B cell (primary cell): Measurements from ENCODE around the gene ESPL1. TPM values are rescaled to one million over a fixed set of nuclear protein-coding genes. Genes with fewer than 3 reads are reported as not detected.
A peak's percentile ranks its signal among the peaks of the same experiment; 100 is the strongest.

ENCODE experiments used
- ATAC-seq: fragments of 200-7000 bp; cut with Tn5 transposase; one replicate; pipeline ENCODE4 v1.10.0; 2021; ENCODE audit warnings: low read depth, mild to moderate bottlenecking, moderate number of reproducible peaks, moderate library complexity
- CTCF ChIA-PET: fragments of 350-600 bp; sonication (Branson Sonifier 250); formaldehyde crosslinking; loops from one replicate; lab custom pipeline; 2021; ENCODE audit warnings: antibody characterized with exemption, inconsistent platforms; lab: Charles Lee
- POLR2A ChIA-PET: fragments of 350-600 bp; sonication (Branson Sonifier 250); formaldehyde crosslinking; loops from one replicate; lab custom pipeline; 2021; ENCODE audit warnings: antibody characterized with exemption; lab: Charles Lee
- DNase-seq: peaks from one replicate; pipeline ENCODE4 v3.0.0; 2013
- H2AFZ ChIP-seq: 2 replicates; pipeline ENCODE4 v1.6.1; 2012; ENCODE audit warnings: mild to moderate bottlenecking, low read depth, low read length; ENCODE audit not compliant: insufficient read depth, poor library complexity, severe bottlenecking
- H3K27ac ChIP-seq, 2 donors: 1 replicate in 1 of 2; 2 replicates in 1 of 2; pipeline ENCODE4 v1.5.1; 2012 to 2013; ENCODE audit warnings: low read length in 2 of 2, mild to moderate bottlenecking in 2 of 2, moderate library complexity in 1 of 2
- H3K27me3 ChIP-seq, 4 experiments: fragments of 200-600 bp in 1 of 4; sonication (generic) in 1 of 4; replicated peaks in 1 of 4; 1 replicate in 2 of 4; 2 replicates in 2 of 4; pipeline versions ENCODE4 v1.6.1 to v1.7.0; 2013 to 2016; ENCODE audit warnings: low read length in 3 of 4, mild to moderate bottlenecking in 2 of 4, mixed read lengths in 1 of 4, moderate library complexity in 1 of 4; ENCODE audit not compliant: insufficient read depth in 4 of 4, control insufficient read depth in 3 of 4; ENCODE audit errors: control extremely low read depth in 1 of 4
- H3K36me3 ChIP-seq, 2 experiments: replicated peaks in 1 of 2; 1 replicate in 1 of 2; 2 replicates in 1 of 2; pipeline versions ENCODE4 v1.6.1 to v1.7.1; 2013; ENCODE audit warnings: low read length in 1 of 2; ENCODE audit not compliant: insufficient read depth in 2 of 2, control insufficient read depth in 1 of 2; ENCODE audit errors: control extremely low read depth in 1 of 2, extremely low read depth in 1 of 2
- H3K4me1 ChIP-seq, 2 donors: fragments of 200-600 bp in 1 of 2; sonication (generic) in 1 of 2; 1 replicate in 1 of 2; 2 replicates in 1 of 2; pipeline versions ENCODE4 v1.5.1 to v1.6.1; 2013 to 2017; ENCODE audit warnings: low read length in 2 of 2; ENCODE audit not compliant: control insufficient read depth in 2 of 2, insufficient read depth in 2 of 2
- H3K4me2 ChIP-seq: replicated peaks from 2 replicates; pipeline ENCODE3; 2012; ENCODE audit warnings: mild to moderate bottlenecking, low read depth, low read length; ENCODE audit not compliant: poor library complexity, severe bottlenecking
- H3K4me3 ChIP-seq, 5 experiments: fragments of 200-600 bp in 1 of 5; sonication (generic) in 1 of 5; 1 replicate in 3 of 5; 2 replicates in 2 of 5; pipeline versions ENCODE4 v1.5.1 to v1.7.0; 2011 to 2016; ENCODE audit warnings: low read length in 4 of 5, mild to moderate bottlenecking in 4 of 5, low read depth in 2 of 5, control low read depth in 1 of 5, moderate library complexity in 1 of 5; ENCODE audit not compliant: insufficient read depth in 1 of 5; ENCODE audit errors: control extremely low read depth in 1 of 5, extremely low read depth in 1 of 5
- H3K79me2 ChIP-seq: fragments of 200-600 bp; sonication (generic); one replicate; pipeline ENCODE4 v1.6.0; 2016; ENCODE audit warnings: low read length; ENCODE audit not compliant: control insufficient read depth, insufficient read depth
- H3K9ac ChIP-seq: fragments of 200-600 bp; sonication (generic); 2 replicates; pipeline ENCODE4 v1.6.1; 2017; ENCODE audit warnings: mild to moderate bottlenecking, low read length, moderate library complexity
- H3K9me3 ChIP-seq, 3 donors: one replicate each; pipeline versions ENCODE4 v1.6.1 to v1.7.1; 2013; ENCODE audit warnings: low read length in 2 of 3; ENCODE audit not compliant: control insufficient read depth in 2 of 3, insufficient read depth in 1 of 3; ENCODE audit errors: control extremely low read depth in 1 of 3
- H4K20me1 ChIP-seq: 2 replicates; pipeline ENCODE4 v1.6.0; 2012; ENCODE audit warnings: mild to moderate bottlenecking, low read length; ENCODE audit not compliant: insufficient read depth, control insufficient read depth, poor library complexity, severe bottlenecking
- H3K27ac Mint-ChIP-seq: one replicate; pipeline ENCODE4 v1.8.0; 2021; ENCODE audit warnings: mixed read lengths
- H3K27me3 Mint-ChIP-seq: one replicate; pipeline ENCODE4 v1.8.0; 2021; ENCODE audit warnings: mixed read lengths
- H3K4me1 Mint-ChIP-seq: one replicate; pipeline ENCODE4 v1.8.0; 2021; ENCODE audit warnings: mixed read lengths
- H3K4me3 Mint-ChIP-seq: one replicate; pipeline ENCODE4 v1.8.0; 2021; ENCODE audit warnings: mixed read lengths
- H3K9me3 Mint-ChIP-seq: one replicate; pipeline ENCODE4 v1.8.0; 2022; ENCODE audit warnings: mixed read lengths; ENCODE audit not compliant: insufficient read depth
- CTCF ChIP-seq: fragments of 200-600 bp; IDR thresholded peaks from one replicate; pipeline ENCODE4 v1.8.0; 2022; ENCODE audit warnings: antibody characterized with exemption, mild to moderate bottlenecking
- EZH2 ChIP-seq: IDR thresholded peaks from 2 replicates; pipeline ENCODE4 v1.6.1; 2012; ENCODE audit warnings: borderline replicate concordance, low read depth, mild to moderate bottlenecking, moderate library complexity, low read length; ENCODE audit not compliant: insufficient read depth, poor library complexity, severe bottlenecking
- WGBS: methylation state at CpG from one replicate; pipeline ENCODE4 v1.1.5; 2013; ENCODE audit warnings: missing lambda C conversion rate; ENCODE audit not compliant: insufficient coverage; 5-methylcytosine and 5-hydroxymethylcytosine counted together
- intact Hi-C: fragments of 100-400 bp; cut with micrococcal nuclease; formaldehyde crosslinking; loops from one replicate; pipeline ENCODE4 v1.10.0; 2022
- polyA plus RNA-seq: library from polyadenylated mRNA; depleted of rRNA; stranded (reverse); fragments of >200 nt; gene quantifications from 2 replicates; pipeline ENCODE4 v1.2.3, GENCODE V29; 2012
- total RNA-seq, 2 donors: library from RNA; stranded (reverse); fragments of 120-200 nt in 1 of 2; gene quantifications; 1 replicate in 1 of 2; 2 replicates in 1 of 2; pipeline versions ENCODE4 v1.2.3 to v1.2.4, GENCODE V29; 2013 to 2022

ESPL1 gene
- total and polyA plus RNA-seq, 2 donors (not counting 1 experiment from before 2014, with no cell fraction given) = 0.88 to 2.4 TPM

GRCh38 chr12:53324113-53324778 lies 56.1 kb downstream of the ESPL1 start:
- ChIA-PET CTCF (interaction anchor here (0.7 to 15.1 kb wide), 22 partner anchors 11 to 185 kb away, joined by 3 to 353 read pairs (median 5); partner anchors contain the start of genes CSAD, ESPL1, MYG1 and PFDN5), POLR2A (interaction anchor here (0.6 to 4.0 kb wide), 11 partner anchors 21 to 116 kb away, joined by 3 to 21 read pairs (median 7); partner anchors contain the start of genes MYG1, PFDN5 and SP1)
- peaks cover 38% of the 10 kb centered on the region for H3K4me1 Mint-ChIP-seq

More at GRCh38 chr12:53324113-53324778, 56.1 kb downstream of the ESPL1 start:
- ATAC-seq (peak; percentile 37), DNase-seq (peak; percentile 85)
- H3K36me3 ChIP-seq = peaks cover 0 to 6% of the 10 kb centered on the region in 2 experiments
- TF ChIP-seq CTCF (no peak), EZH2 (no peak)
- H3K4me2 ChIP-seq = peak overlapping the region; percentile 100
- H2AFZ ChIP-seq = peak overlapping the region; percentile 94
- H3K4me1 ChIP-seq = peaks cover 26 to 38% of the 10 kb centered on the region in 2 donors
- peak overlapping the region; percentile 85 to 89 for H3K27ac ChIP-seq
- Mint-ChIP-seq H3K4me3 (peak overlapping the region; percentile 92), H3K9me3 (no peaks in the 10 kb centered on the region), H3K27me3 (peaks cover 10% of the 10 kb centered on the region), H3K27ac (peak overlapping the region; percentile 94)
- WGBS = 3% methylated on average over 10 of the region's 28 CpGs
- H4K20me1 ChIP-seq = no peaks in the 10 kb centered on the region
- H3K79me2 ChIP-seq = peaks cover 14% of the 10 kb centered on the region
- H3K9me3 ChIP-seq = no peaks in the 10 kb centered on the region
- H3K9ac ChIP-seq = peak overlapping the region; percentile 81
- H3K4me3 ChIP-seq = peak overlapping the region; percentile 70 to 85 (median 78)
- peaks cover 0 to 23% (median 8%) of the 10 kb centered on the region in 4 experiments for H3K27me3 ChIP-seq
- intact Hi-C loops = loop anchor here (1.0 to 10.0 kb wide), 9 partner anchors 21 to 301 kb away; partner anchors contain the start of genes ATF7, CSAD, SPRYD3 and ZNF740
